DOHH2 (cell line): ENCODE data around the gene ADORA3.

ENCODE experiments used
- H3F3A ChIP-seq: fragments of 200-600 bp; sonication (generic), shearing (Covaris generic); 2 replicates; pipeline ENCODE4 v1.6.0; 2016; ENCODE audit warnings: antibody characterized with exemption, mild to moderate bottlenecking; ENCODE audit not compliant: control insufficient read depth, insufficient read depth
- H3K27ac ChIP-seq: fragments of 200-600 bp; sonication (generic); 2 replicates; pipeline ENCODE4 v1.5.1; 2014; ENCODE audit warnings: low read depth, mild to moderate bottlenecking, low read length, moderate library complexity
- H3K27me3 ChIP-seq: fragments of 200-600 bp; sonication (generic); 2 replicates; pipeline ENCODE4 v1.6.1; 2014; ENCODE audit warnings: mild to moderate bottlenecking, low read length, mixed read lengths; ENCODE audit not compliant: control insufficient read depth
- H3K36me3 ChIP-seq: fragments of 200-600 bp; sonication (generic); 2 replicates; pipeline ENCODE4 v1.6.1; 2014; ENCODE audit warnings: mild to moderate bottlenecking, low read length, moderate library complexity, mixed read lengths; ENCODE audit not compliant: control insufficient read depth
- H3K4me1 ChIP-seq: fragments of 200-600 bp; sonication (generic); 2 replicates; pipeline ENCODE4 v1.6.1; 2014; ENCODE audit warnings: mild to moderate bottlenecking, low read length, mixed read lengths; ENCODE audit not compliant: control insufficient read depth
- H3K4me2 ChIP-seq: fragments of 200-600 bp; sonication (generic); 2 replicates; pipeline ENCODE4 v1.6.0; 2014; ENCODE audit warnings: mild to moderate bottlenecking, low read length, moderate library complexity
- H3K4me3 ChIP-seq: fragments of 200-600 bp; sonication (generic); 2 replicates; pipeline ENCODE4 v1.5.1; 2014; ENCODE audit warnings: mild to moderate bottlenecking, low read length, mixed read lengths
- H3K79me2 ChIP-seq: fragments of 200-600 bp; sonication (generic); 2 replicates; pipeline ENCODE4 v1.6.1; 2014; ENCODE audit warnings: mild to moderate bottlenecking, low read length, mixed read lengths; ENCODE audit not compliant: control insufficient read depth
- H3K9me2 ChIP-seq: fragments of 200-600 bp; sonication (generic); replicated peaks from 2 replicates; pipeline ENCODE4 v1.6.1; 2014; ENCODE audit warnings: mild to moderate bottlenecking, low read length, mixed read lengths; ENCODE audit not compliant: control insufficient read depth
- H3K9me3 ChIP-seq: fragments of 200-600 bp; sonication (generic); 2 replicates; pipeline ENCODE4 v1.6.1; 2014; ENCODE audit warnings: antibody characterized with exemption, low read length, mixed read lengths; ENCODE audit not compliant: control insufficient read depth, insufficient read depth
- H4K20me1 ChIP-seq: fragments of 200-600 bp; sonication (generic); 2 replicates; pipeline ENCODE4 v1.6.0; 2014; ENCODE audit warnings: low read depth, mild to moderate bottlenecking, antibody characterized with exemption, low read length, moderate library complexity; ENCODE audit not compliant: control insufficient read depth, insufficient read depth
- EZH2phosphoT487 ChIP-seq: fragments of 200-600 bp; sonication (generic); IDR thresholded peaks from 2 replicates; pipeline ENCODE4 v1.6.1; 2017; ENCODE audit warnings: borderline replicate concordance, mild to moderate bottlenecking, antibody characterized with exemption, low read length, moderate library complexity, mixed read lengths
- TF ChIP-seq, protein P1 (sequence below): fragments of 200-600 bp; sonication (generic); IDR thresholded peaks from one replicate; pipeline ENCODE4 v1.5.1; 2014; ENCODE audit warnings: antibody characterized with exemption, mild to moderate bottlenecking, low read depth, low read length; ENCODE audit not compliant: poor library complexity, severe bottlenecking

The ADORA3 gene

GRCh38 chr1:111449703-111450017, 53.8 kb downstream of the ADORA3 start:
- Histone ChIP-seq H4K20me1 (peaks cover 10% of the 10 kb centered on the region; the same call in 1 of the 2 replicates), H3K4me1 (peaks cover 48% of the 10 kb centered on the region), H3K9me3 (no peaks in the 10 kb centered on the region), H3K36me3 (peaks cover 83% of the 10 kb centered on the region), H3K27ac (peak overlapping the region; percentile 53), H3K9me2 (no peaks in the 10 kb centered on the region), H3K27me3 (no peaks in the 10 kb centered on the region), H3K4me2 (peak overlapping the region; percentile 77), H3K79me2 (peaks cover 98% of the 10 kb centered on the region), H3K4me3 (peak overlapping the region; percentile 88), H3F3A (peaks cover 3% of the 10 kb centered on the region; the same call in 1 of the 2 replicates)
- TF ChIP-seq, protein P1, sequence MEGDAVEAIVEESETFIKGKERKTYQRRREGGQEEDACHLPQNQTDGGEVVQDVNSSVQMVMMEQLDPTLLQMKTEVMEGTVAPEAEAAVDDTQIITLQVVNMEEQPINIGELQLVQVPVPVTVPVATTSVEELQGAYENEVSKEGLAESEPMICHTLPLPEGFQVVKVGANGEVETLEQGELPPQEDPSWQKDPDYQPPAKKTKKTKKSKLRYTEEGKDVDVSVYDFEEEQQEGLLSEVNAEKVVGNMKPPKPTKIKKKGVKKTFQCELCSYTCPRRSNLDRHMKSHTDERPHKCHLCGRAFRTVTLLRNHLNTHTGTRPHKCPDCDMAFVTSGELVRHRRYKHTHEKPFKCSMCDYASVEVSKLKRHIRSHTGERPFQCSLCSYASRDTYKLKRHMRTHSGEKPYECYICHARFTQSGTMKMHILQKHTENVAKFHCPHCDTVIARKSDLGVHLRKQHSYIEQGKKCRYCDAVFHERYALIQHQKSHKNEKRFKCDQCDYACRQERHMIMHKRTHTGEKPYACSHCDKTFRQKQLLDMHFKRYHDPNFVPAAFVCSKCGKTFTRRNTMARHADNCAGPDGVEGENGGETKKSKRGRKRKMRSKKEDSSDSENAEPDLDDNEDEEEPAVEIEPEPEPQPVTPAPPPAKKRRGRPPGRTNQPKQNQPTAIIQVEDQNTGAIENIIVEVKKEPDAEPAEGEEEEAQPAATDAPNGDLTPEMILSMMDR = no peak
- TF ChIP-seq EZH2phosphoT487 = no peak
